ENCODE measurements around the gene TTC13.

GRCh38 chr1:230866171-230867070, 112.2 kb downstream of the TTC13 start:
- TF ChIP-seq CTCF (IDR thresholded peaks at IDR 0.05) (no peak), POLR2A (IDR thresholded peaks at IDR 0.05) (no peak)

Data from Peyer's patch (tissue), 4 donors.